Measurements from ENCODE around the gene SIAH1. TPM values are rescaled to one million over a fixed set of nuclear protein-coding genes. Genes with fewer than 3 reads are reported as not detected.

SIAH1 gene
- polyA plus RNA-seq, 1 donor (not counting 4 experiments of a cell fraction or from before 2014, with no cell fraction given) = 19.0 TPM

- H3K4me1 ChIP-seq (ENCODE audit: control insufficient read depth, extremely low read depth, insufficient read depth, low read length) = peaks cover 14% of the 10 kb centered on the region
- no peak overlapping the region for H3K4me2 ChIP-seq (ENCODE audit: control insufficient read depth, extremely low read depth, insufficient read depth, low read depth, low read length)
- no peak overlapping the region for H3K27ac ChIP-seq (ENCODE audit: control insufficient read depth, insufficient read depth, low read length)
- DNase-seq (ENCODE audit: low read depth, low spot score) (no peak), FAIRE-seq (peak; percentile 20)
- no peak for TF ChIP-seq EZH2 (IDR thresholded peaks at IDR 0.05; ENCODE audit: low read length)
- TF ChIP-seq CTCF (optimal IDR thresholded peaks at IDR 0.05 in 1 of 3, IDR thresholded peaks at IDR 0.05 in 1 of 3, conservative IDR thresholded peaks at IDR 0.05 in 1 of 3; ENCODE audit: extremely low read depth in 1 of 3, insufficient read depth in 2 of 3, low read length in 3 of 3) = no peak
- H4K20me1 ChIP-seq (ENCODE audit: control insufficient read depth, extremely low read depth, insufficient read depth, low read length) = no peaks in the 10 kb centered on the region
- peaks cover 3% of the 10 kb centered on the region for H3K9me1 ChIP-seq (ENCODE audit: control insufficient read depth, extremely low read depth, insufficient read depth, low read length)
- peak overlapping the region; percentile 20 for H2AFZ ChIP-seq (ENCODE audit: control insufficient read depth, low read length)
- H3K9ac ChIP-seq (ENCODE audit: control insufficient read depth, extremely low read depth, insufficient read depth, low read length) = no peak overlapping the region
- dilution Hi-C loops (cut with MboI; ENCODE audit: extremely low pct_ligation_motif_present, low sequenced_read_pairs) = no loop called here
- no peaks in the 10 kb centered on the region for H3K79me2 ChIP-seq (ENCODE audit: control insufficient read depth, insufficient read depth, low read length)
- no peak overlapping the region for H3K4me3 ChIP-seq (ENCODE audit: control insufficient read depth in 2 of 3, extremely low read depth in 1 of 3, insufficient read depth in 2 of 3, low read depth in 1 of 3, low read length in 3 of 3)
- H3K36me3 ChIP-seq (ENCODE audit: control insufficient read depth in 2 of 2, extremely low read depth in 1 of 2, insufficient read depth in 2 of 2, low read length in 2 of 2) = no peaks in the 10 kb centered on the region
- no peaks in the 10 kb centered on the region for H3K9me3 ChIP-seq (ENCODE audit: control insufficient read depth, low read depth, low read length)
- H3K27me3 ChIP-seq (ENCODE audit: control insufficient read depth, extremely low read depth, insufficient read depth, low read length) = no peaks in the 10 kb centered on the region
Observed at GRCh38 chr16:48408688-48409087, 23.5 kb upstream of the SIAH1 start.

- no peak for TF ChIP-seq CTCF (optimal IDR thresholded peaks at IDR 0.05 in 1 of 3, IDR thresholded peaks at IDR 0.05 in 1 of 3, conservative IDR thresholded peaks at IDR 0.05 in 1 of 3; ENCODE audit: extremely low read depth in 1 of 3, insufficient read depth in 2 of 3, low read length in 3 of 3)
- TF ChIP-seq EZH2 (IDR thresholded peaks at IDR 0.05; ENCODE audit: low read length) = no peak
- dilution Hi-C loops (cut with MboI; ENCODE audit: extremely low pct_ligation_motif_present, low sequenced_read_pairs) = no loop called here
- Histone ChIP-seq H4K20me1 (ENCODE audit: control insufficient read depth, extremely low read depth, insufficient read depth, low read length) (no peaks in the 10 kb centered on the region), H3K9ac (ENCODE audit: control insufficient read depth, extremely low read depth, insufficient read depth, low read length) (no peak overlapping the region), H3K27me3 (ENCODE audit: control insufficient read depth, extremely low read depth, insufficient read depth, low read length) (no peaks in the 10 kb centered on the region), H3K9me3 (ENCODE audit: control insufficient read depth, low read depth, low read length) (no peaks in the 10 kb centered on the region), H3K4me1 (ENCODE audit: control insufficient read depth, extremely low read depth, insufficient read depth, low read length) (peaks cover 14% of the 10 kb centered on the region), H3K36me3 (ENCODE audit: control insufficient read depth in 2 of 2, extremely low read depth in 1 of 2, insufficient read depth in 2 of 2, low read length in 2 of 2) (no peaks in the 10 kb centered on the region), H3K4me2 (ENCODE audit: control insufficient read depth, extremely low read depth, insufficient read depth, low read depth, low read length) (no peak overlapping the region), H3K4me3 (ENCODE audit: control insufficient read depth in 2 of 3, extremely low read depth in 1 of 3, insufficient read depth in 2 of 3, low read depth in 1 of 3, low read length in 3 of 3) (no peak overlapping the region), H3K27ac (ENCODE audit: control insufficient read depth, insufficient read depth, low read length) (no peak overlapping the region), H3K9me1 (ENCODE audit: control insufficient read depth, extremely low read depth, insufficient read depth, low read length) (peaks cover 3% of the 10 kb centered on the region), H3K79me2 (ENCODE audit: control insufficient read depth, insufficient read depth, low read length) (no peaks in the 10 kb centered on the region), H2AFZ (ENCODE audit: control insufficient read depth, low read length) (no peak overlapping the region)
- DNase-seq (ENCODE audit: low read depth, low spot score) = no peak
- FAIRE-seq = no peak
Observed at GRCh38 chr16:48405907-48406306, 20.7 kb upstream of the SIAH1 start.
